Heart right ventricle (tissue), 16 donors: ENCODE measurements around the gene PHLDB1. TPM values are rescaled to one million over a fixed set of nuclear protein-coding genes. Genes with fewer than 3 reads are reported as not detected.
"Not testable (repeated sequence)": the region's sequence is repeated elsewhere in the genome, so short reads cannot be mapped to it uniquely, and the experiment has no call there.

Source experiments
- ATAC-seq, 8 donors: fragments of 200-7000 bp; cut with Tn5 transposase; one replicate each; pipeline ENCODE4 v1.9.1; 2020; ENCODE audit warnings: mild to moderate bottlenecking in 8 of 8, moderate library complexity in 8 of 8, moderate number of reproducible peaks in 1 of 8
- DNase-seq, 2 donors: peaks; one replicate each; pipeline ENCODE4 v3.0.0-alpha.2; 2020
- H3K27ac ChIP-seq, 10 donors: fragments of 200-600 bp; sonication (generic) in 2 of 10; one replicate each; pipeline versions ENCODE4 v1.5.0 to v1.8.0; 2020 to 2022; ENCODE audit warnings: mild to moderate bottlenecking in 3 of 10
- H3K27me3 ChIP-seq, 7 donors: fragments of 200-600 bp; one replicate each; pipeline ENCODE4 v1.8.0; 2021 to 2022; ENCODE audit warnings: mild to moderate bottlenecking in 2 of 7
- H3K36me3 ChIP-seq, 9 donors: fragments of 200-600 bp; sonication (generic) in 1 of 9; one replicate each; pipeline versions ENCODE4 v1.5.0 to v1.8.0; 2020 to 2022; ENCODE audit warnings: mild to moderate bottlenecking in 2 of 9
- H3K4me1 ChIP-seq, 9 donors: fragments of 200-600 bp; sonication (generic) in 1 of 9; one replicate each; pipeline versions ENCODE4 v1.5.0 to v1.8.0; 2020 to 2022; ENCODE audit warnings: mild to moderate bottlenecking in 4 of 9
- H3K4me3 ChIP-seq, 10 donors: fragments of 200-600 bp; sonication (generic) in 2 of 10; one replicate each; pipeline versions ENCODE4 v1.5.0 to v1.8.0; 2020 to 2022; ENCODE audit warnings: mild to moderate bottlenecking in 7 of 10, moderate library complexity in 2 of 10
- H3K9me3 ChIP-seq, 11 donors: fragments of 200-600 bp in 10 of 11; sonication (generic) in 2 of 11; one replicate each; pipeline versions ENCODE4 v1.5.0 to v1.8.0; 2013 to 2022; ENCODE audit warnings: mild to moderate bottlenecking in 2 of 11, control low read depth in 1 of 11, moderate library complexity in 1 of 11
- WGBS, 2 donors: extraction: QIAGEN DNeasy Blood & Tissue Kit; methylation state at CpG; one replicate each; pipeline ENCODE4 v1.1.7; 2013; ENCODE audit warnings: inconsistent platforms in 1 of 2; 5-methylcytosine and 5-hydroxymethylcytosine counted together
- intact Hi-C, 10 donors: fragments of 100-400 bp; cut with DNase I; formaldehyde crosslinking; loops; one replicate each; pipeline versions ENCODE4 v1.11.1 to v1.14.2; 2022
- polyA plus RNA-seq, 2 donors: library from polyadenylated mRNA; stranded (reverse); fragments of 200-250 nt; gene quantifications; one replicate each; pipeline ENCODE4 v1.2.3, GENCODE V29; 2013
- total RNA-seq, 10 donors: library from RNA; stranded (reverse); fragmentation: NEBNext Ultra II Directional in 3 of 10; extraction: Animal tissue kit (Norgen Biotek cat#: 25700) in 3 of 10; gene quantifications; one replicate each; pipeline versions ENCODE4 v1.2.1 to v1.2.4, GENCODE V29; 2021 to 2023
- TF ChIP-seq, protein P1 (sequence below), 9 donors: fragments of 200-600 bp; sonication (generic) in 2 of 9; IDR thresholded peaks; one replicate each; pipeline versions ENCODE4 v1.5.0 to v1.8.0; 2021 to 2022; ENCODE audit warnings: antibody characterized with exemption in 9 of 9, mild to moderate bottlenecking in 5 of 9, moderate library complexity in 1 of 9
- donor health status: Arrhythmogenic right ventricular cardiomyopathy.
- donor health status: ischemic (EF 13 %, LVEDD 7.1; RV severe dilation, severe dysfunction).
- donor health status: healthy with polysubstance abuse.
- donor health status: DM: no; HTN: yes; CAD: no.
- donor health status: DM: no; HTN: no; CAD: no.
- donor health status: ischemic (EF 25% LVEDD 6.9; RV normal size, moderate dysfunction).
- donor health status: ischemic (EF 25% LVEDD 5.7; RV mildly dilated, moderate dysfunction).
- donor health status: healthy.
- donor health status: DM: yes; HTN: yes; CAD: no.
- donor health status: Ischemic cardiomyopathy.
- donor health status: ischemic (EF 35%, LVEDD 5.7; RV mildly dilated, moderate dysfunction).
- donor health status: nonischemic (EF 11% LVEDD 7.7; RV severe dilation, severe dysfunction).
- donor health status: DM: yes; HTN: yes; CAD: no.
- donor health status: PGD.
- donor health status: ischemic (EF 29% LVEDD 5.4; RV normal size, mild dysfunction).
- donor health status: nonischemic (EF 23%, LVEDD 6.1; RV moderate dilation, normal function).

PHLDB1 gene
- total and polyA plus RNA-seq, 12 donors, result 74.9 to 259 (median 114) TPM

DNA sequence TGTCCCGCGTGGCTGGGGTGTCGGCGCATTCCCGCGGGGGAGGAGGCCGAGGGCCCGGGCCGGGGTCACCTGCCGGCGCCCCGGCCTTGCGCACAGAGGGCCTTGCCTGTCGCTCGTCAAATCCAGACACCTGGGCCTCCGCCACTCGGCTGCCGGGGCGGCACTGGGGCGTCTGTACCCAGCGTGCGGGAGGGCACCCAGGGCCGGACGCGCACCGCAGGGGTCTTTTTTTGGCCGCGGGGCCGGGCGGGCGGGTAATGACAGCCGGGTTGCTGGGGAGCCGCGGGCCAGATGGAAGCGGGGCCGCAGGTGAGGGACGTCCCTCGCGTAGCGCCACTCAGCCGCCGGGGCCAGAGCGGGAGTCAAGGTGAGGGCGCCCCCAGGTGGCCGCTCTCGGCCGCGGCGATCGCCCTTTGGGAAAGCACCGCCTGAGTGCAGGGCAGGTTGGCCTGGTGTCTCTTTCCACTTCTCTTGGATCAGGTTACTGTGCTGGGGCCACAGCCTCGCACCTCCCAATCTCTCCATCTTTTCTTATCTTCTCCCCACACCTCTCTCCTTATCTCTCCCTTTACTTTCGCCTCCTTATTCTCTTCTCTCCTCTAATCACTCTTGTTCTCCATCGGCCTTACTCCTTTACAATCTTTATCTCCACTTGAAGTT, 3.5 kb downstream of the PHLDB1 start:
- TF ChIP-seq, protein P1, sequence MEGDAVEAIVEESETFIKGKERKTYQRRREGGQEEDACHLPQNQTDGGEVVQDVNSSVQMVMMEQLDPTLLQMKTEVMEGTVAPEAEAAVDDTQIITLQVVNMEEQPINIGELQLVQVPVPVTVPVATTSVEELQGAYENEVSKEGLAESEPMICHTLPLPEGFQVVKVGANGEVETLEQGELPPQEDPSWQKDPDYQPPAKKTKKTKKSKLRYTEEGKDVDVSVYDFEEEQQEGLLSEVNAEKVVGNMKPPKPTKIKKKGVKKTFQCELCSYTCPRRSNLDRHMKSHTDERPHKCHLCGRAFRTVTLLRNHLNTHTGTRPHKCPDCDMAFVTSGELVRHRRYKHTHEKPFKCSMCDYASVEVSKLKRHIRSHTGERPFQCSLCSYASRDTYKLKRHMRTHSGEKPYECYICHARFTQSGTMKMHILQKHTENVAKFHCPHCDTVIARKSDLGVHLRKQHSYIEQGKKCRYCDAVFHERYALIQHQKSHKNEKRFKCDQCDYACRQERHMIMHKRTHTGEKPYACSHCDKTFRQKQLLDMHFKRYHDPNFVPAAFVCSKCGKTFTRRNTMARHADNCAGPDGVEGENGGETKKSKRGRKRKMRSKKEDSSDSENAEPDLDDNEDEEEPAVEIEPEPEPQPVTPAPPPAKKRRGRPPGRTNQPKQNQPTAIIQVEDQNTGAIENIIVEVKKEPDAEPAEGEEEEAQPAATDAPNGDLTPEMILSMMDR (IDR thresholded peaks at IDR 0.05), result peak; percentile 88 to 98 (median 93)
- Histone ChIP-seq H3K9me3 (no peaks in the 10 kb centered on the region), H3K27ac (peak overlapping the region; percentile 91 to 99 (median 94)), H3K4me3 (peak overlapping the region; percentile 60 to 97 (median 74)), H3K4me1 (peaks cover 3 to 81% (median 35%) of the 10 kb centered on the region in 9 donors), H3K36me3 (peaks cover 0 to 32% (median 22%) of the 10 kb centered on the region in 9 donors), H3K27me3 (peaks cover 0 to 56% (median 0%) of the 10 kb centered on the region in 7 donors)
- peak; percentile 86 for DNase-seq
- WGBS, 2 donors, result 4 to 5% methylated on average over 40 to 54 of the region's 54 CpGs
- ATAC-seq, result peak; percentile 32 to 55 (median 47)
- intact Hi-C loops, result loop anchor here in 1 of 10 donors (5.0 kb wide), 1 partner anchor 46 kb away; no protein-coding TSS in a partner anchor

DNA sequence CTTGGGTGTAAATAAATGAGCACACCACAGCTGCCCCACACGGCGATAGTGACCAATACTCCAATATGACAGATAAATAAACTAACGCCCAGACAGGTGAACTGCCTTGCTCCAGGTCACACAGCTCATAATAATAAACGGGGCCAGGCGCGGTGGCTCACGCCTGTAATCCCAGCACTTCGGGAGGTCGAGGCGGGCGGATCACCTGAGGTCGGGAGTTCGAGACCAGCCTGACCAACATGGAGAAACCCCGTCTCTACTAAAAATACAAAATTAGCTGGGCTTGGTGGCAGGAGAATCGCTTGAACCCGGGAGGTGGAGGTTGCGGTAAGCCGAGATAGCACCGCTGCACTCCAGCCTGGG, 4.0 kb downstream of the PHLDB1 start:
- not testable (repeated sequence) for H3K9me3 ChIP-seq, DNase-seq, ATAC-seq
- Histone ChIP-seq H3K4me1 (peaks cover 3 to 81% (median 40%) of the 10 kb centered on the region in 9 donors), H3K4me3 (peak overlapping the region in 9 of 10 donors; percentile 62 to 97 (median 78)), H3K36me3 (peaks cover 0 to 37% (median 26%) of the 10 kb centered on the region in 9 donors), H3K27ac (peak overlapping the region in 9 of 10 donors; percentile 91 to 99 (median 95)), H3K27me3 (peaks cover 0 to 53% (median 0%) of the 10 kb centered on the region in 7 donors)
- 55 to 69% methylated on average over 19 of the region's 19 CpGs for WGBS, 2 donors
- intact Hi-C loops, result loop anchor here in 1 of 10 donors (5.0 kb wide), 1 partner anchor 46 kb away; no protein-coding TSS in a partner anchor

DNA sequence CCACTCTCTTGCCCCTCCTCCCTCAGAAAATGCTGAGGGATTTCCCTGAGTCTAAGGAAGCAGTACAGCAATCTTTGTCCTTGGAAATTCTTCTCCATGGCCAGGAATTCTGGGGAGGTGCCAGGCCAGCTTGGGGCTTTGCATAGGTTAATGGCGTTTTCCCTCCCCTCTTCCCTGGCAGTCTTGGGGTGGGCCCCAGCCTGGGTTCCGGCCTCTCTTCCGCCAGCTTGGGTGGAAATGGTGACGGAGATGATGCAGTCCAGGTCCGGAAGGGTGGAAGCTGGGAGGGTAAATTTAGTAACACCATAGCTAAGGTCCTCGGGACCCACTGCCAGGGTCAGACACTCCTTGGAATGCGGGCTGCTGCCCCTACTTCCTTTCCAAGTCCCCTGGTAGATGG, 5.0 kb downstream of the PHLDB1 start:
- DNase-seq (peak; percentile 64 to 85), ATAC-seq (peak in 7 of 8 donors; percentile 5 to 55 (median 23))
- intact Hi-C loops, result loop anchor here in 1 of 10 donors (5.0 kb wide), 1 partner anchor 45 kb away; no protein-coding TSS in a partner anchor
- Histone ChIP-seq H3K4me3 (peak overlapping the region in 8 of 10 donors; percentile 2 to 97 (median 82)), H3K4me1 (peaks cover 9 to 84% (median 49%) of the 10 kb centered on the region in 9 donors), H3K27ac (peak overlapping the region; percentile 30 to 99 (median 94)), H3K9me3 (no peaks in the 10 kb centered on the region), H3K27me3 (peaks cover 0 to 47% (median 0%) of the 10 kb centered on the region in 7 donors), H3K36me3 (peaks cover 0 to 47% (median 31%) of the 10 kb centered on the region in 9 donors)
- TF ChIP-seq, protein P1 (IDR thresholded peaks at IDR 0.05), result no peak
- WGBS, 2 donors, result 25 to 28% methylated on average over 7 of the region's 7 CpGs

DNA sequence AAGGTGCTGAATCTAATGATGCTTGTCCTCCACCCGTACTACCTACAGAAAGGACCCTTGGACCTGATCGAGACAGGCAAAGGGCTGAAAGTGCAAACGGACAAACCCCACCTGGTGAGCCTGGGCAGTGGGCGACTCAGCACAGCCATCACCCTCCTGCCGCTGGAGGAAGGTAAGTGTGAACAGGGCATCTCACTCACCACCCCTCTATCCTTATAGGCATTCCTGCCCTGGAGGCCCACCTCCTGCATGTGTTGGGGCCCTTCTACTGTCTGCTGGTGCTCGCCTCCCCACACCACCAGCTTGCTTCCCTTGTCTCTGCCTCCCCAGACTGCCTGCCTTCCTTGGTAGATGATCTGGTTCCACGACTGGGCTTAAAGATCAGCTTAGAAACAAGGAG, 7.1 kb downstream of the PHLDB1 start:
- Histone ChIP-seq H3K27me3 (peaks cover 0 to 30% (median 0%) of the 10 kb centered on the region in 7 donors), H3K9me3 (no peaks in the 10 kb centered on the region), H3K36me3 (peaks cover 0 to 53% (median 37%) of the 10 kb centered on the region in 9 donors), H3K4me1 (peaks cover 20 to 94% (median 71%) of the 10 kb centered on the region in 9 donors), H3K27ac (peak overlapping the region in 5 of 10 donors; percentile 3 to 96 (median 94)), H3K4me3 (no peak overlapping the region)
- TF ChIP-seq, protein P1 (IDR thresholded peaks at IDR 0.05), result no peak
- no peak for DNase-seq
- ATAC-seq, result no peak
- intact Hi-C loops, result loop anchor here in 1 of 10 donors (5.0 kb wide), 1 partner anchor 43 kb away; no protein-coding TSS in a partner anchor
- WGBS, 2 donors, result 84 to 90% methylated on average over 7 of the region's 7 CpGs
